HuH-7 (cell line): ENCODE data around the gene TMEM175.

ENCODE experiments used
- DNase-seq: peaks from one replicate; pipeline ENCODE4 v3.0.0; 2011; ENCODE audit warnings: low spot score

TMEM175 gene

GRCh38 chr4:946517-947471, 14.5 kb downstream of the TMEM175 start:
- DNase-seq, result no peak

GRCh38 chr4:947491-947971, 15.3 kb downstream of the TMEM175 start:
- no peak for DNase-seq

- no peak for DNase-seq
These were observed 16.1 kb downstream of the TMEM175 start for GRCh38 chr4:948101-948935.

- no peak for DNase-seq
These were observed 16.7 kb downstream of the TMEM175 start for GRCh38 chr4:948936-949300.

- no peak for DNase-seq
These were observed 17.4 kb downstream of the TMEM175 start for GRCh38 chr4:949656-950055.

- DNase-seq, result no peak
These were observed 18.1 kb downstream of the TMEM175 start for GRCh38 chr4:950136-951020.

- no peak for DNase-seq
These were observed 18.9 kb downstream of the TMEM175 start for GRCh38 chr4:951186-951585.

GRCh38 chr4:951594-952468, 19.6 kb downstream of the TMEM175 start:
- no peak for DNase-seq

- DNase-seq, result no peak
These were observed 20.8 kb downstream of the TMEM175 start for GRCh38 chr4:952881-953573.

GRCh38 chr4:953574-953915, 21.3 kb downstream of the TMEM175 start:
- DNase-seq, result no peak

GRCh38 chr4:954211-955020, 22.2 kb downstream of the TMEM175 start:
- DNase-seq, result no peak

GRCh38 chr4:955161-955921, 23.1 kb downstream of the TMEM175 start:
- DNase-seq, result no peak

- DNase-seq, result no peak
These were observed 23.7 kb downstream of the TMEM175 start for GRCh38 chr4:955931-956381.

GRCh38 chr4:956531-957230, 24.4 kb downstream of the TMEM175 start:
- DNase-seq, result no peak

GRCh38 chr4:957231-957580, 24.9 kb downstream of the TMEM175 start:
- no peak for DNase-seq

GRCh38 chr4:957581-958313, 25.5 kb downstream of the TMEM175 start:
- DNase-seq, result no peak

- no peak for DNase-seq
These were observed 26.0 kb downstream of the TMEM175 start for GRCh38 chr4:958314-958665.
